C1 segment of cervical spinal cord (tissue), 14 donors: ENCODE measurements around the gene NFIC.
A peak's percentile ranks its signal among the peaks of the same experiment; 100 is the strongest.
"Not testable (repeated sequence)": the region's sequence is repeated elsewhere in the genome, so short reads cannot be mapped to it uniquely, and the experiment has no call there.

Source experiments
- DNase-seq, 14 donors: peaks; one replicate each; lab custom pipeline; 2025; lab: John Stamatoyannopoulos, UW

The NFIC gene

GRCh38 chr19:3398114-3398899 is 31.9 kb downstream of the NFIC start:
- DNase-seq: peak in 13 of 14 donors; percentile 31 to 88 (median 78)

- no peak for DNase-seq
Observed at GRCh38 chr19:3398900-3399278, 32.5 kb downstream of the NFIC start.

GRCh38 chr19:3399311-3399710 is 32.9 kb downstream of the NFIC start:
- DNase-seq: not testable (repeated sequence)

GRCh38 chr19:3401004-3401768 is 34.8 kb downstream of the NFIC start:
- no peak for DNase-seq

- no peak for DNase-seq
Observed at GRCh38 chr19:3402631-3403443, 36.5 kb downstream of the NFIC start.

- DNase-seq: peak in 13 of 14 donors; percentile 48 to 94 (median 87)
Observed at GRCh38 chr19:3403489-3404323, 37.3 kb downstream of the NFIC start.

- peak in 13 of 14 donors; percentile 43 to 92 (median 80) for DNase-seq
Observed at GRCh38 chr19:3404324-3405260, 38.2 kb downstream of the NFIC start.

- DNase-seq: no peak
Observed at GRCh38 chr19:3405261-3405653, 38.9 kb downstream of the NFIC start.

- DNase-seq: no peak
Observed at GRCh38 chr19:3406571-3407111, 40.3 kb downstream of the NFIC start.

GRCh38 chr19:3407556-3408516 is 41.5 kb downstream of the NFIC start:
- peak in 10 of 14 donors; percentile 21 to 81 (median 39) for DNase-seq

- DNase-seq: no peak
Observed at GRCh38 chr19:3408996-3409345, 42.6 kb downstream of the NFIC start.

- peak in 1 of 14 donors; percentile 61 for DNase-seq
Observed at GRCh38 chr19:3409346-3410064, 43.1 kb downstream of the NFIC start.

GRCh38 chr19:3411636-3412035 is 45.3 kb downstream of the NFIC start:
- DNase-seq: no peak

- no peak for DNase-seq
Observed at GRCh38 chr19:3412066-3412465, 45.7 kb downstream of the NFIC start.

GRCh38 chr19:3413796-3414327 is 47.5 kb downstream of the NFIC start:
- no peak for DNase-seq

- DNase-seq: no peak
Observed at GRCh38 chr19:3415695-3416094, 49.3 kb downstream of the NFIC start.

GRCh38 chr19:3420244-3420755 is 53.9 kb downstream of the NFIC start:
- DNase-seq: no peak
